Smooth muscle cell (in vitro differentiated cells): ENCODE data around the gene PIN4. TPM values are rescaled to one million over a fixed set of nuclear protein-coding genes. Genes with fewer than 3 reads are reported as not detected.
"Not testable (repeated sequence)": the region's sequence is repeated elsewhere in the genome, so short reads cannot be mapped to it uniquely, and the experiment has no call there.

ENCODE experiments used
- DNase-seq: peaks from one replicate; lab custom pipeline; 2025; ENCODE audit not compliant: unreplicated experiment; lab: John Stamatoyannopoulos, UW
- H2AFZ ChIP-seq: fragments of 200-600 bp; sonication (generic); 2 replicates; pipeline ENCODE4 v1.6.0; 2016; ENCODE audit warnings: antibody characterized with exemption, low read depth, mild to moderate bottlenecking
- H3F3A ChIP-seq: fragments of 200-600 bp; sonication (generic); 2 replicates; pipeline ENCODE4 v1.6.0; 2017; ENCODE audit warnings: antibody characterized with exemption, low read depth
- H3K27ac ChIP-seq: fragments of 200-600 bp; sonication (generic); 2 replicates; pipeline ENCODE4 v1.5.1; 2016; ENCODE audit warnings: low read depth, mild to moderate bottlenecking
- H3K27me3 ChIP-seq: fragments of 200-600 bp; sonication (generic); 2 replicates; pipeline ENCODE4 v1.6.1; 2016; ENCODE audit warnings: low read depth, mild to moderate bottlenecking
- H3K36me3 ChIP-seq: fragments of 200-600 bp; sonication (generic); 2 replicates; pipeline ENCODE4 v1.5.1; 2016; ENCODE audit warnings: low read depth
- H3K4me1 ChIP-seq: fragments of 200-600 bp; sonication (generic); 2 replicates; pipeline ENCODE4 v1.5.1; 2016; ENCODE audit warnings: low read depth
- H3K4me2 ChIP-seq: fragments of 200-600 bp; sonication (generic); 2 replicates; pipeline ENCODE4 v1.6.0; 2016; ENCODE audit warnings: mild to moderate bottlenecking
- H3K4me3 ChIP-seq: fragments of 200-600 bp; sonication (generic); 2 replicates; pipeline ENCODE4 v1.5.1; 2016; ENCODE audit warnings: mild to moderate bottlenecking
- H3K79me2 ChIP-seq: fragments of 200-600 bp; sonication (generic); 2 replicates; pipeline ENCODE4 v1.6.0; 2016; ENCODE audit warnings: low read depth, mild to moderate bottlenecking
- H3K9ac ChIP-seq: fragments of 200-600 bp; sonication (generic); 2 replicates; pipeline ENCODE4 v1.6.0; 2016; ENCODE audit warnings: low read depth
- H3K9me3 ChIP-seq: fragments of 200-600 bp; sonication (generic); replicated peaks from 2 replicates; pipeline ENCODE4 v1.5.1; 2016; ENCODE audit warnings: low read depth
- H4K20me1 ChIP-seq: fragments of 200-600 bp; sonication (generic); 2 replicates; pipeline ENCODE4 v1.6.0; 2016; ENCODE audit warnings: low read depth
- WGBS: methylation state at CpG from one replicate; pipeline ENCODE4 v1.1.7; 2016; ENCODE audit warnings: low lambda C conversion rate; 5-methylcytosine and 5-hydroxymethylcytosine counted together
- polyA plus RNA-seq: library from polyadenylated mRNA; unstranded; fragments of >200 nt; fragmentation: Nextera tagmentation; extraction: Ambion mirVana; gene quantifications from 2 replicates; pipeline ENCODE4 v1.2.1, GENCODE V29; 2016
- total RNA-seq: library from RNA; depleted of rRNA; stranded (reverse); fragments of >200 nt; gene quantifications from 2 replicates; pipeline ENCODE4 v1.2.3, GENCODE V29; 2014
- TF ChIP-seq, protein P1 (sequence below): fragments of 200-600 bp; sonication (generic); IDR thresholded peaks from 2 replicates; pipeline ENCODE4 v1.5.1; 2017; ENCODE audit warnings: borderline replicate concordance, mild to moderate bottlenecking, antibody characterized with exemption; ENCODE audit not compliant: insufficient read depth, poor library complexity, severe bottlenecking

Gene PIN4
- total and polyA plus RNA-seq, 2 experiments from 2014 or later = 18.9 to 51.7 TPM

DNA sequence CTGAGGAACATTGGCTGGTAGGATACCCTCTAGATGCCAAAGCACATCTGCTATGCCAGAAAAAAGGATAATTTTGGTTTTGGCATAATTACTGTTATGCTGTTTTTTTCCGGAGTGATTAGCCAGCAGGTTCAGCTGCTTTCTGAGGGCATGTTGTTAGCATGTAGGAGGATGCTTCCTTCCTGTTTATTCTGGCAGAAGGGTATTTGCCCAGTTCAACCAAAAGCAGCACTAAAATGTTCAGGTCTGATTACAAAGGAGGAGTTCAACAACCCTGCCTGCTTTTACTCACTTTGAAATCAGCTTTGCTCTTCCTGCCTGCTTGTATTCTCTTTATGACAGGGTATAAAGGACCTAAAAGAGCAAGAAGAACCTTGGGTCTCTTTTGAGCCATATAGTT, 35.4 kb downstream of the PIN4 start:
- DNase-seq = no peak
- H3K9me3 ChIP-seq = no peaks in the 10 kb centered on the region
- H3K4me3 ChIP-seq = no peak overlapping the region
- no peak overlapping the region for H3K9ac ChIP-seq
- H3K27me3 ChIP-seq = no peaks in the 10 kb centered on the region
- no peak overlapping the region for H2AFZ ChIP-seq
- TF ChIP-seq, protein P1, sequence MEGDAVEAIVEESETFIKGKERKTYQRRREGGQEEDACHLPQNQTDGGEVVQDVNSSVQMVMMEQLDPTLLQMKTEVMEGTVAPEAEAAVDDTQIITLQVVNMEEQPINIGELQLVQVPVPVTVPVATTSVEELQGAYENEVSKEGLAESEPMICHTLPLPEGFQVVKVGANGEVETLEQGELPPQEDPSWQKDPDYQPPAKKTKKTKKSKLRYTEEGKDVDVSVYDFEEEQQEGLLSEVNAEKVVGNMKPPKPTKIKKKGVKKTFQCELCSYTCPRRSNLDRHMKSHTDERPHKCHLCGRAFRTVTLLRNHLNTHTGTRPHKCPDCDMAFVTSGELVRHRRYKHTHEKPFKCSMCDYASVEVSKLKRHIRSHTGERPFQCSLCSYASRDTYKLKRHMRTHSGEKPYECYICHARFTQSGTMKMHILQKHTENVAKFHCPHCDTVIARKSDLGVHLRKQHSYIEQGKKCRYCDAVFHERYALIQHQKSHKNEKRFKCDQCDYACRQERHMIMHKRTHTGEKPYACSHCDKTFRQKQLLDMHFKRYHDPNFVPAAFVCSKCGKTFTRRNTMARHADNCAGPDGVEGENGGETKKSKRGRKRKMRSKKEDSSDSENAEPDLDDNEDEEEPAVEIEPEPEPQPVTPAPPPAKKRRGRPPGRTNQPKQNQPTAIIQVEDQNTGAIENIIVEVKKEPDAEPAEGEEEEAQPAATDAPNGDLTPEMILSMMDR = no peak
- no peaks in the 10 kb centered on the region for H4K20me1 ChIP-seq
- no peaks in the 10 kb centered on the region for H3F3A ChIP-seq
- no peaks in the 10 kb centered on the region for H3K4me1 ChIP-seq
- WGBS = 85% methylated on average over 1 of the region's 1 CpG
- no peak overlapping the region for H3K27ac ChIP-seq
- H3K4me2 ChIP-seq = no peak overlapping the region
- no peaks in the 10 kb centered on the region for H3K79me2 ChIP-seq
- H3K36me3 ChIP-seq = no peaks in the 10 kb centered on the region

- not testable (repeated sequence) for H3K4me1 ChIP-seq, H3K9ac ChIP-seq, H3K9me3 ChIP-seq, H3F3A ChIP-seq, H3K27me3 ChIP-seq, H3K4me3 ChIP-seq, H3K79me2 ChIP-seq, H3K36me3 ChIP-seq, H2AFZ ChIP-seq, H3K27ac ChIP-seq, H3K4me2 ChIP-seq, H4K20me1 ChIP-seq, DNase-seq
- 87% methylated on average over 3 of the region's 3 CpGs for WGBS
Observed at GRCh38 chrX:72220375-72220774, 38.8 kb downstream of the PIN4 start.

DNA sequence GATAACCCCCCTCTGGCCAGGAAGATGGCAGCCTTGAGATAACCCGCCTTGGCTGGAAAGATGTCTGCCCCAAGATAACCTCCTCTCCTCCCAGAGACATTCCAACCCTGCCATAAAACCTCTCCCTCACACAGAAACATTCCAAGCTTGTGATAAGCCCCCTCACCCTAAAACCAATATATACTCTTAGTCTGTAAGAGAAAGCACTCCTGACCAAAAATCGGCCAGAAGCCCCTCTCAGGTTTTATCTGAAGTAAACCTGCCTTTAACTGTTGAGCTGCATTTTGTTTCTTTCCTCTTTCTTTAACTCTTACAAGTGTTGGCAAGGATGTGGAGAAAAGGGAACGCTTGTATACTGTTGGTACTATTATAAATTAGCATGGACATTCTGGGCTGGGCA, 48.7 kb downstream of the PIN4 start:
- TF ChIP-seq, protein P1 = no peak
- Histone ChIP-seq H3K4me1 (no peaks in the 10 kb centered on the region), H2AFZ (no peak overlapping the region), H3K27ac (no peak overlapping the region), H3K27me3 (no peaks in the 10 kb centered on the region), H3K79me2 (no peaks in the 10 kb centered on the region), H3F3A (no peaks in the 10 kb centered on the region), H3K4me3 (no peak overlapping the region), H3K36me3 (no peaks in the 10 kb centered on the region), H3K9me3 (no peaks in the 10 kb centered on the region), H3K9ac (no peak overlapping the region), H4K20me1 (no peaks in the 10 kb centered on the region), H3K4me2 (no peak overlapping the region)
- no peak for DNase-seq
- 78% methylated on average over 3 of the region's 3 CpGs for WGBS

DNA sequence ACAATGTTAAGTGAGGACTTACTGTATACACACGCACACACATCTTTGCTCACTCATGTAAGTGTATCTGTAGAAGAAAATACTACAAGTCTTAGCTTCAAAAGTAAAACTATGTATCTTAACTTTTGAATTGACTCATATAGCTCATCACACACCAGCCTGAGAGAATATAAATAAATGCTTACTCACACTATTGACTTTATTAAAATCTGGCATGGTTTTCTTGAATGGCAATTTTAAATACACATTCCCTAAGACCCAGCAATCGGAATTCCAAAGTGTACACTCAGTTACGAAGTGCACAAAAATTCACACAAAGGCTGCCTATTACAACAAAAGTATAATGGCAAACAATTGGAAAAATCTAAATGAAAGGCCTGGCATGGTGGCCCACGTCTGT, 55.3 kb downstream of the PIN4 start:
- Histone ChIP-seq H4K20me1 (no peaks in the 10 kb centered on the region), H3K27me3 (no peaks in the 10 kb centered on the region), H3K9me3 (no peaks in the 10 kb centered on the region), H3K79me2 (no peaks in the 10 kb centered on the region), H3K4me1 (no peaks in the 10 kb centered on the region), H3K4me2 (no peak overlapping the region), H2AFZ (no peak overlapping the region), H3K4me3 (no peak overlapping the region), H3K36me3 (no peaks in the 10 kb centered on the region), H3K27ac (no peak overlapping the region), H3F3A (no peaks in the 10 kb centered on the region), H3K9ac (no peak overlapping the region)
- WGBS = 77% methylated on average over 4 of the region's 4 CpGs
- DNase-seq = no peak
- TF ChIP-seq, protein P1 = no peak
